Neural crest cell (in vitro differentiated cells): ENCODE measurements around the gene MON2. TPM values are rescaled to one million over a fixed set of nuclear protein-coding genes. Genes with fewer than 3 reads are reported as not detected.
"Not testable (repeated sequence)": the region's sequence is repeated elsewhere in the genome, so short reads cannot be mapped to it uniquely, and the experiment has no call there.

Experiments
- DNase-seq: peaks from one replicate; pipeline ENCODE4 v3.0.0; 2021; ENCODE audit warnings: low read depth, mixed read lengths, low spot score
- H3K27ac Mint-ChIP-seq: one replicate; pipeline ENCODE4 v1.8.0; 2021; ENCODE audit warnings: mild to moderate bottlenecking, mixed read lengths; ENCODE audit not compliant: unreplicated experiment
- H3K27me3 Mint-ChIP-seq: 2 replicates; pipeline ENCODE4 v1.8.0; 2021; ENCODE audit warnings: low read depth, mild to moderate bottlenecking, mixed read lengths
- H3K36me3 Mint-ChIP-seq: 2 replicates; pipeline ENCODE4 v1.8.0; 2021; ENCODE audit warnings: low read depth, mild to moderate bottlenecking, mixed read lengths
- H3K4me1 Mint-ChIP-seq: 2 replicates; pipeline ENCODE4 v1.8.0; 2021; ENCODE audit warnings: mixed read lengths
- H3K4me3 Mint-ChIP-seq: one replicate; pipeline ENCODE4 v1.8.0; 2021; ENCODE audit warnings: mild to moderate bottlenecking, mixed read lengths
- H3K9me3 Mint-ChIP-seq: 2 replicates; pipeline ENCODE4 v1.8.0; 2021; ENCODE audit warnings: mixed read lengths
- total RNA-seq: library from RNA; stranded (reverse); gene quantifications from 2 replicates; pipeline ENCODE4 v1.2.1, GENCODE V29; 2021
- TF ChIP-seq, protein P1 (sequence below): fragments of 200-600 bp; sonication (generic); conservative IDR thresholded peaks from 2 replicates; pipeline ENCODE4 v1.5.0; 2021; ENCODE audit warnings: antibody characterized with exemption, mild to moderate bottlenecking

The MON2 gene
- total RNA-seq, 1 donor from 2014 or later, result 40.1 TPM

DNA sequence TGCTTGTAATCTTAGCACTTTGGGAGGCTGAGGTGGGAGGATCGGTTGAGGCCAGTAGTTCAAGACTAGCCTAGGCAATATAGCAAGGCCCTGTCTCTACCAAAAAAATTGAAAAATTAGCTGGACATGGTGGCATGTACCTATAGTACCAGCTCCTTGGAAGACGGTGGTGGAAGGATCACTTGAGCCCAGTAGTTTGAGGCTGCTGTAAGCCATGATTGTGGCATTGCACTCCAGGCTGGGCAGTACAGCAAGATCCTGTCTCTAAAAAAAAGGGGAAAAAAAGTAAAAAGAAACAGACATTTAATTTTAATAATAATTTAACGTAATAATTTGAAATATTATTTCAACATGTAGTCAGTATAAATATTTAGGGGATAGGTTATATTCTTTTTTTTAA, 16.1 kb downstream of the MON2 start:
- H3K4me1 Mint-ChIP-seq, result peaks cover 6% of the 10 kb centered on the region
- no peaks in the 10 kb centered on the region for H3K9me3 Mint-ChIP-seq
- H3K27ac Mint-ChIP-seq, result no peak overlapping the region
- H3K27me3 Mint-ChIP-seq, result no peaks in the 10 kb centered on the region
- TF ChIP-seq, protein P1, sequence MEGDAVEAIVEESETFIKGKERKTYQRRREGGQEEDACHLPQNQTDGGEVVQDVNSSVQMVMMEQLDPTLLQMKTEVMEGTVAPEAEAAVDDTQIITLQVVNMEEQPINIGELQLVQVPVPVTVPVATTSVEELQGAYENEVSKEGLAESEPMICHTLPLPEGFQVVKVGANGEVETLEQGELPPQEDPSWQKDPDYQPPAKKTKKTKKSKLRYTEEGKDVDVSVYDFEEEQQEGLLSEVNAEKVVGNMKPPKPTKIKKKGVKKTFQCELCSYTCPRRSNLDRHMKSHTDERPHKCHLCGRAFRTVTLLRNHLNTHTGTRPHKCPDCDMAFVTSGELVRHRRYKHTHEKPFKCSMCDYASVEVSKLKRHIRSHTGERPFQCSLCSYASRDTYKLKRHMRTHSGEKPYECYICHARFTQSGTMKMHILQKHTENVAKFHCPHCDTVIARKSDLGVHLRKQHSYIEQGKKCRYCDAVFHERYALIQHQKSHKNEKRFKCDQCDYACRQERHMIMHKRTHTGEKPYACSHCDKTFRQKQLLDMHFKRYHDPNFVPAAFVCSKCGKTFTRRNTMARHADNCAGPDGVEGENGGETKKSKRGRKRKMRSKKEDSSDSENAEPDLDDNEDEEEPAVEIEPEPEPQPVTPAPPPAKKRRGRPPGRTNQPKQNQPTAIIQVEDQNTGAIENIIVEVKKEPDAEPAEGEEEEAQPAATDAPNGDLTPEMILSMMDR, result no peak
- H3K36me3 Mint-ChIP-seq, result peaks cover 6% of the 10 kb centered on the region
- H3K4me3 Mint-ChIP-seq, result no peak overlapping the region
- DNase-seq, result no peak

DNA sequence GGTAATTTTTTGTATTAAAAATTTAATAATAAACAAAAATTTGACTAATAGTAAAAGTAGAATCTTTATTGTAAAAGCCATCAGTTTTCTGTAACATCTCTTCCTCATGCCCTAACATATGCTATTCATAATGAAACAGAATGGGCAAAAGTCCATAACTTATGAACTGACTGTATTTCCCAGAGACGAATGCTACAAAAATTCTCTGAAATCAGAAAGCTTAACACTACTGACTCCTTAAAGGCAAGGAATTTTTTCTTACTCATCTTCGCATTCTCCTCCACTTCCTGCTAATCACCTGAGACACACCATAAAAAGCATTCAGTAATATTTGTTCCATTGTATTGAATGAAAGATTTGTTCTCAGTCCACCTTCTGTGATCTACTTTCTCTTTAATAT, 17.6 kb downstream of the MON2 start:
- H3K4me1 Mint-ChIP-seq, result peaks cover 6% of the 10 kb centered on the region
- TF ChIP-seq, protein P1, result no peak
- DNase-seq, result no peak
- H3K27me3 Mint-ChIP-seq, result no peaks in the 10 kb centered on the region
- H3K9me3 Mint-ChIP-seq, result no peaks in the 10 kb centered on the region
- peaks cover 6% of the 10 kb centered on the region for H3K36me3 Mint-ChIP-seq
- no peak overlapping the region for H3K27ac Mint-ChIP-seq
- no peak overlapping the region for H3K4me3 Mint-ChIP-seq

DNA sequence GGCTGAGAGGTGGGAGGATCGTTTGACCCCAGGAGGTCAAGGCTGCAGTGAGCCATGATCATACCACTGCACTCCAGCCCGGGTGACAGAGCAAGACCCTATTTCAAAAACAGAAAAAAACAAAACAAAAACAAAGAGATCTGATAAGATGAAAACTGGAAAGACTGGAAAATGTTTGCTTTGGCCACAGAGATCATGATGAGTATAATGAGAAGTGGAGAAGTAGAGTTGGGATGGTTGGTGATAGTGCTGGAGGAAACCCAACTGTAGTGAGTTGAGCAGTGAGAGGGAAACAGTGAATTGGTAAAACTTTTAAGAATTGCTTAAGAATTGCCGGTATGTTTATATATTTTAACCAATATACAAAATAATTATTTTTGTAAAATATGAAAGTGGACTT, 39.2 kb downstream of the MON2 start:
- Mint-ChIP-seq H3K27ac (no peak overlapping the region), H3K9me3 (no peaks in the 10 kb centered on the region), H3K36me3 (peaks cover 26% of the 10 kb centered on the region), H3K4me1 (no peaks in the 10 kb centered on the region), H3K27me3 (no peaks in the 10 kb centered on the region), H3K4me3 (no peak overlapping the region)
- TF ChIP-seq, protein P1, result no peak
- DNase-seq, result no peak

DNA sequence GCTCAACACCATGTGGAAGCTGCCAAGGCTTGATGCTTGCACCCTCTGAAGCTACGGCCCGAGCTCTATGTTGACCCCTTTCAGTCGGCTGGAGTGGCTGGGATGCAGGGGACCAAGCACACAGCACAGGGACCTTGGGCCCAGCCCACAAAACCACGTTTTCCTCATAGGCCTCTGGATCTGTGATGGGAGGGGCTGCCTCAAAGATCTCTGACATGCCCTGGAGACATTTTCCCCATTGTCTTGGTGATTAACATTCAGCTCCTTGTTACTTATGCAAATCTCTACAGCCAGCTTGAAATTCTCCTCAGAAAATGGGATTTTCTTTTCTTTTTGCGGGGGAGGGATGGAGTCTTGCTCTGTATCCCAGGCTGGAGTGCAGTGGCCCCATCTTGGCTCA, 46.3 kb downstream of the MON2 start:
- DNase-seq, result no peak
- Mint-ChIP-seq H3K4me1 (no peaks in the 10 kb centered on the region), H3K27ac (no peak overlapping the region), H3K36me3 (peaks cover 63% of the 10 kb centered on the region), H3K4me3 (no peak overlapping the region), H3K9me3 (peaks cover 14% of the 10 kb centered on the region), H3K27me3 (no peaks in the 10 kb centered on the region)
- TF ChIP-seq, protein P1, result no peak

DNA sequence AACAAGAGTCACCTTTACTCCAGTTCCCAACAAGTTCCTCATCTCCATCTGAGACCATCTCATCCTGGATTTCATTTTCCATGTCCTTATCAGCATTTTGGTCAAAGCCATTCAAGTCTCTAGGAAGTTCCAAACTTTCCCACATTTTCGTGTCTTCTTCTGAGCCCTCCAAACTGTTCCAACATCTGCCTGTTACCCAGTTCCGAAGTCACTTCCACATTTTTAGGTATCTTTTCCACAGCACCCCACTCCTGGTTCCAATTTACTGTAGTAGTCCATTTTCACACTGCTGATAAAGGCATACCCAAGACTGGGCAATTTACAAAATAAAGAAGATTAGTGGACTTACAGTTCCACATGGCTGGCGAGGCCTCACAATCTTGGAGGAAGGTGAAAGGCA, 47.5 kb downstream of the MON2 start:
- not testable (repeated sequence) for DNase-seq, H3K27me3 Mint-ChIP-seq, H3K4me3 Mint-ChIP-seq, H3K27ac Mint-ChIP-seq, H3K4me1 Mint-ChIP-seq
- Mint-ChIP-seq H3K9me3 (peaks cover 14% of the 10 kb centered on the region), H3K36me3 (peaks cover 64% of the 10 kb centered on the region)

DNA sequence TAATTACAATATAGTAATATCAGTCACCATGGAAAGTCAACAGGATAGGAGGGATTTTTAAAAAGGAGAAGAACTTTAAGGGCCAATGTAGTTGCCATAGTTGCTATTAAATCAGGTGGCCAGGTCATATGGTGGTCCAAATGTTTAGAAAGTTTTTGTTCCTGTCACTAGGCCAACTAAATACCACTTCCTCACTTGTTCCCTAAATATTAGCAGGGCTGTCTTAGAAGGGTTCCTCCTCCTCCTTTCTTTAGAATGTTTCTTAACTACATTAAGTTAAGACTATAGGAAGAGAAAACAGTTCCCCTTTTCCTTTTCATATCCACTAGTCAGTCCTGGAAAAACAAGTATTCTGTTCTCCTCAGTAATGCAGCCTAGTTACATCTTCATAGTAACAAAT, 50.3 kb downstream of the MON2 start:
- Mint-ChIP-seq H3K36me3 (peaks cover 37% of the 10 kb centered on the region), H3K27ac (no peak overlapping the region), H3K4me3 (no peak overlapping the region), H3K27me3 (no peaks in the 10 kb centered on the region), H3K4me1 (no peaks in the 10 kb centered on the region), H3K9me3 (peaks cover 7% of the 10 kb centered on the region)
- TF ChIP-seq, protein P1, result no peak
- DNase-seq, result no peak
